GM21529 (cell line): Measurements from ENCODE around the gene MEI4.
"Not testable (repeated sequence)": the region's sequence is repeated elsewhere in the genome, so short reads cannot be mapped to it uniquely, and the experiment has no call there.

Experiments
- ATAC-seq: cut with Tn5 transposase; IDR thresholded peaks from one replicate; pipeline ENCODE4 v1.9.1; 2021; ENCODE audit not compliant: unreplicated experiment

Gene MEI4

DNA sequence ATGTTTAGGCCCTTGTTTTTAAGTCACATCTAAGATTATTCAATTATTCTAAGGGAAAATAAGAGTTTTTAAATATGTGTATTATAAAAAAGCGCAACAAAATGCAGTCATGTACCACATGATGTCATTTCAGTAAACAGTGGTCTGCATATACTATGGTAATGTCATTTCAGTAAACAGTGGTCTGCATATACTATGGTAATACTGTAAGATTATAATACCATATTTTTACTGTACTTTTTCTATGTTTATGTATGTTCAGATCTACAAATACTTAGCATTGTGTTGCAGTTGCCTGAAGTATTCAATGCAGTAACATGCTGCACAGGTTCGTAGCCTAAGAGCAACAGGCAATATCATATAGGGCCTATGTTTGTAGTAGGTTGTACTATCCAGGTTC lies 21.4 kb downstream of the MEI4 start:
- no peak for ATAC-seq

GRCh38 chr6:77678048-77678447 lies 25.2 kb downstream of the MEI4 start:
- no peak for ATAC-seq

- ATAC-seq = no peak
Observed at GRCh38 chr6:77683515-77683914, 30.7 kb downstream of the MEI4 start.

- ATAC-seq = no peak
Observed at GRCh38 chr6:77686931-77687330, 34.1 kb downstream of the MEI4 start.

DNA sequence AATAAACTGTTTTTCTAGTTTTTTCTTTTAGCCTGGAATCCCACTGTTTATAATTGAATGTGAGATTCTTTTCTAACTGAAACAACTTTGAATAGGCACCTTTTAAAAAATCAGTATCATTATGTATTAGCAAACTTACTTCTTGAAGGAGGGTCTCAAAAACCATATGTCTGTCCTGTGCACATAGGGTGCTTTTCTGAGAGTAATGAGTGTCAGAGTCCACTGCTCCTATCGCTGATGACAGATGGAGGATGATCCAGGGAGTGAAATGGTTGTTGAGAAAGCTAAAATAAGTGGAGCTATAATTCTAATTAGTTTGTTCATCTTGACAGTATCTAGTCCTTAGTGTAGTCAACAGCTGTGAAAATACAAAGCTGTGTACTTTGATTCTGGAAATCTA lies 35.8 kb downstream of the MEI4 start:
- ATAC-seq = no peak

GRCh38 chr6:77700095-77700494 lies 47.3 kb downstream of the MEI4 start:
- not testable (repeated sequence) for ATAC-seq

DNA sequence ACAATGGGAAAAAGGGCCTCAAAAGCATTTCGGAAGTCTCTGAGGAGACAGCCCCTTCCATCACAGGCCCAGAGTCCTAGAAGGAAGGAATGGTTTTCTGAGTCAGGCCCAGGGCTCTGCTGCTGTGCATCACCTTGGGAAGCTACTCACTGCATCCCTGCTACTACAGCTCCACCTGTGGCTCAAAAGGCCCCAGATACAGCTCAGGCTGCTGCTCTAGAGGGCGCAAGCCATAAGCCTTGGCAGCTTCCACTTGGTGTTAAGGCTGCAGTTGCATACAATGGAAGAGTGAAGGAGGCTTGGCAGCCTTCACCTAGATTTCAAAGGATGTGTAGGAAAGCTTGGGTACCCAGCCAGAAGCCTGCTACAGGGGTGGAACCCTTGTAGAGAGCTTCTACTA lies 54.8 kb downstream of the MEI4 start:
- no peak for ATAC-seq

DNA sequence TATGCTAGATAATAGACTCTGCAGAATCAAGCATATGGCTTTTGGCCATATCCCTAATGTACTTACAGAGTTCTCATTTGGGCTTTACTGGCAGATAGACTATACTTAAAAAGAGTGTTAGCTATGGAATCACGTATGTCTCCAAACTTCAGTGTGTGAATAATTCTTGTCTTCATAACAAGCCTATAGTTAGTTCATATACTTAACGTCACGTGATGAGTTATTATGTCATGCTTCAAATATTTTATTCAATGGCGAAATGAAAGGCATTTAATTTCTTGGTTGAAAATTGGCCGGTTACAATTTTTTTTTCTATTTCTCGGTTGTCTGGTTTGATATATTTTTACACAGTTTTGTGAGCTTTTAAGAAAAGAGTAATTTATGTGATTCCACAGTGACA lies 62.7 kb downstream of the MEI4 start:
- no peak for ATAC-seq

- no peak for ATAC-seq
Observed at GRCh38 chr6:77716311-77716710, 63.5 kb downstream of the MEI4 start.

DNA sequence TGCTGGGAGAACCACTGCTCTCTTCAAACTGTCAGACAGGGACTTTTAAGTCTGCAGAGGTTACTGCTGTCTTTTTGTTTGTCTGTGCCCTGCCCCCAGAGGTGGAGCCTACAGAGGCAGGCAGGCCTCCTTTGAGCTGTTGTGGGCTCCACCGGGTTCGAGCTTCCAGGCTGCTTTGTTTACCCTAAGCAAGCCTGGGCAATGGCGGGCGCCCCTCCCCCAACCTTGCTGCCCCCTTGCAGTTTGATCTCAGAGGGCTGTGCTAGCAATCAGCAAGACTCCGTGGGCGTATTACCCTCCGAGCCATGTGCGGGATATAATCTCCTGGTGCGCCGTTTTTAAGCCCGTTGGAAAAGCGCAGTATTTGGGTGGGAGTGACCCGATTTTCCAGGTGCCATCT lies 83.2 kb downstream of the MEI4 start:
- not testable (repeated sequence) for ATAC-seq

DNA sequence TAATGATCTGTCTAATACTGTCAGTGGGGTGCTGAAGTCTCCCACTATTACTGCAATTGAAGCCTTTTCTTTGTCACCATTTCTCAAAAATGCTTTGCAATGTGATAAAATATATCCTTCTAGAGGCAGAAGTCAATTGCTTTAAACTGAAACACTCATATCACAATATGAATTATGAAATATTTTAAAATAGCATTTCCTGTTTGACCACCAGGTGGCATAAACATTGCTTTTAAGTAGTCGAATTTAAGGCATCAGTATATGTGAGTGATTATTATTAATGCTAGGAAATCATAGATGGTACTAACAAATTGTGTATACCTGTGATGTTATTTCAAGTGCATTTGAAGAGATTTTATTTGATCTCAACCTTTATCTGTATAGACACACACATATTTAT lies 87.5 kb downstream of the MEI4 start:
- ATAC-seq = no peak

DNA sequence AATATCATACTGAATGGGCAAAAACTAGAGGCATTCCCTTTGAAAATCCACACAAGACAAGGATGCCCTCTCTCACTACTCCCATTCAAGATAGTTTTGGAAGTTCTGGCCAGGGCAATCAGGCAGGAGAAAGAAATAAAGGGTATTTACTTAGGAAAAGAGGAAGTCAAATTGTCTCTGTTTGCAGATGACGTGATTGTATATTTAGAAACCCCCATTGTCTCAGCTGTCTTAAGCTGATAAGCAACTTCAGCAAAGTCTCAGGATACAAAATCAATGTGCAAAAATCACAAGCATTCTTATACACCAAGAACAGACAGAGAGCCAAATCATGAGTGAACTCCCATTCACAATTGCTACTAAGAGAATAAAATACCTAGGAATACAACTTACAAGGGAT lies 99.3 kb downstream of the MEI4 start:
- not testable (repeated sequence) for ATAC-seq

- no peak for ATAC-seq
Observed at GRCh38 chr6:77762386-77762785, 109.5 kb downstream of the MEI4 start.

- ATAC-seq = no peak
Observed at GRCh38 chr6:77763124-77763523, 110.3 kb downstream of the MEI4 start.

GRCh38 chr6:77764364-77764763 lies 111.5 kb downstream of the MEI4 start:
- ATAC-seq = no peak

DNA sequence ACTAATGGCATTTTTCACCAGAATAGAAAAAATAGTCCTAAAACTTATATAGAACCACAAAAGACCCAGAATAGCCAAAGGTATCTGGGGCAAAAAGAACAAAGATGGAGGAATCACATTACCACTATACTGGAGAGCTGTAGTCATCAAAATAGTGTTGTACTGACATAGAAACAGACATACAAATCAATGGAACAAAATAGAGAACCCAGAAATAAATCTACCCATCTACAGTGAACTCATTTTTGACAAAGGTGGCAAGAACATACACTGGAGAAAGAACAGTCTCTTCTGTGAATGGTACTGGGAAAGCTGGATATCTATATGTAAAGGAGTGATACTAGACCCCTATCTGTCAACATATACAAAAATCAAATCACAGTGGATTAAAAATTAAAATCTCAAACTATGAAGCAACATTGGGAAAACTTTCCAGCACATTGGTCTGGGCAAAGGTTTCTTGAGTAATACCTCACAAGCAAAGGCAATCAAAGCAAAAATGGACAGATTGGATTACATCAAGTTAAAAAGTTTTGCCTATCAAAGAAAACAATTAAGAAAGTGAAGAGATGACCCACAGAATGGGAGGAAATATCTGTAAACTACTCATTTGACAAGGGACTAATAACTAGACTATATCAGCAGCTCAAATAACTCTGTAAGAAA lies 120.5 kb downstream of the MEI4 start:
- no peak for ATAC-seq

- no peak for ATAC-seq
Observed at GRCh38 chr6:77774457-77774856, 121.6 kb downstream of the MEI4 start.

GRCh38 chr6:77776441-77776840 lies 123.6 kb downstream of the MEI4 start:
- ATAC-seq = no peak

DNA sequence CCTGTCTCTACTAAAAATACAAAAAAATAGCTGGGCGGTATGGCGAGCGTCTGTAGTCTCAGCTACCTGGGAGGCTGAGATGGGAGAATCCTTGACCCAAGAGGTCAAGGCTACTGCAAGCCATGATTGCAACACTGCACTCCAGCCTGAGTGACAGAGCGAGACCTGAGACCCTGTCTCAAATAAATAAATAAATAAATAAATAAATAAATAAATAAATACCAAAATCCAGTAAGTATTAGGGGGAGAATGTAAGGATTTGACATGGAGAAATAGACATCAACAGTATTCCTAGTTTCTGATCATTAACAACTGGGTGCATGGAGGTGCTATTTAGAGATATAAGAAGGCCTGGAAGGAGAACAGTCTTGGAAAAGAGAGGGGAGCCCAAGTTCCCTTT lies 125.7 kb downstream of the MEI4 start:
- ATAC-seq = no peak

DNA sequence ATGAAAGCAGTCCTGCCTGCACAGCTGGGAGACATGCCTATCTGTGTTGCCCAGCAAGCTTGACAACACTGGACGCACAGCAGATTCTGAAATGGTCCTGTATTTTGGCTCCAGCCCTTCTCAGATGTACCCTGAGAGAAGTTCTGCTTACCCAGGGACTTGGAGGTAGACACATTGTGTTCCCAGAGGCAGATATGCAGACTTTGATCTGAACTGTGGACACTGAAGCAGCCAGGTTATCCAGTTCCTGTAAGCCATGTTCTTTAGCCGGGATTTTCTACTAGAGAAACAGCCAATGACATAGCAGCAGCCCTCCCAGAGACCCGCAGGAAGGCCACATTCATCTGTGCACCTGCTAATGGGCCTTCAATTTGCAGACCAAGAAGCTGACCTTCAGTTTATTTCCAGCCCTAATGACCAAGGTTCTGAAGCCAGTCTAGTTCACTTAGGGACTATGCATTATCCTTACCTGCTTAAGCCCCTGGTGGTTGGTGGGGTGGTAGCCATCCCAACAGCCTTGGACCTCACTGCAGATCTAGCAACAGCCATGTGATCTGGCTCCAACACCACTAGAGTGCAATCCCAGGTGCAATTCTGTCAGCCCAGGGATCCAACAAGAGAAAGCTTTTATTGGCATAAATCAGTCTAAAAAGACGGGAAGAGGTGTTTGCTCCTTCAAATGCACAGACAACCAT lies 134.2 kb downstream of the MEI4 start:
- no peak for ATAC-seq

DNA sequence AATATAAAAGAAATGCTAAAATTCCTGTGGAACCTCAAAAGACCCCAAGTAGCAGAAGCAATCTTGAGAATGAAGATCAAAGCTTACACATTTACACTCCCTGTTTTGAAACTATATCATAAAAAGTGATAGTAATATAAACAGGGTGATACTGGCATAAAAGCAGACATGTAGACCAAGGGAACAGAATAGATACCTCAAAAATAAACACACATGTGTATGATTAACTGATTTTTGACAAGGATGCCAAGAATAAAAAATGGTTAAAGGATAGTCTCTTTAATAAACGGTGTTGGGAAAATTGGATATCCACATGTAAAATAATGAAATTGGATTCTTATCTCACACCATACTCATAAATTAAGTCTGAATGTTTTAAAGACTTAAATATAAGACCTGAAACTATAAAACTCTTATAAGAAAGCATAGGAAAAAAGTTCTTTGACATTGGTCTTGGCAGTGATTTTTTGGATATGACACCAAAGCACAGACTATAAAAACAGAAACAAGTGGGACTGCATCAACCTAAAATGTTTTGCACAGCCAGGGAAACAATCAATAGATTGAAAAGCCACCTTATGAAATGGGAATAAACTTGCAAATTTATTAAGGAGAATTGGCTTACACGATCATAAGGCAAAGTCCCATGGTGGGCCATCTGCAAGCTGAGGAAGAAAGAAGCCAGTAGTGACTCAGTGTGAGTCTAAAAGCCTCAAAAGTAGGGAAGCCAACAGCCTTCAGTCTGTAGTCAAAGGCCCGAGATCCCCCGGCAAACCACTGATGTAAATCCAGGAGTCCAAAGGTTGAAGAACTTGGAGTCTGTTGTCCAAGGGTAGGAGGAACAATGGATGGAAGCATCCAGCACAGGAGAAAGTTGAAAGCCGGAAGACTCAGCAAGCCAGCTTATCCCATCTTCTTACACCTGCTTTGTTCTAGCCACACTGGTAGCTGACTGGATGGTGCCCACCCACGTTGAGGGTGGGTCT lies 144.3 kb downstream of the MEI4 start:
- ATAC-seq = no peak

GRCh38 chr6:77812304-77812703 lies 159.5 kb downstream of the MEI4 start:
- no peak for ATAC-seq
